Fibroblast of lung (primary cell): ENCODE data around the gene SCAF11. TPM values are rescaled to one million over a fixed set of nuclear protein-coding genes. Genes with fewer than 3 reads are reported as not detected.

ENCODE experiments used
- DNase-seq, 2 donors: peaks; one replicate each; pipeline versions ENCODE4 v3.0.0 to v3.0.0-alpha.2; 2010; ENCODE audit warnings: low read depth in 2 of 2
- H2AFZ ChIP-seq: 2 replicates; pipeline ENCODE4 v1.5.1; 2012; ENCODE audit warnings: low read length, control low read depth, inconsistent platforms
- H3K27ac ChIP-seq: 2 replicates; pipeline ENCODE4 v1.5.1; 2011; ENCODE audit warnings: low read length, control low read depth; ENCODE audit not compliant: insufficient read depth
- H3K27me3 ChIP-seq: 2 replicates; pipeline ENCODE4 v1.5.1; 2011; ENCODE audit warnings: mild to moderate bottlenecking, low read length; ENCODE audit not compliant: control insufficient read depth, insufficient read depth
- H3K36me3 ChIP-seq: 2 replicates; pipeline ENCODE4 v1.5.1; 2011; ENCODE audit warnings: low read length; ENCODE audit not compliant: control insufficient read depth, insufficient read depth
- H3K4me1 ChIP-seq: 2 replicates; pipeline ENCODE4 v1.5.1; 2011; ENCODE audit warnings: low read length; ENCODE audit not compliant: control insufficient read depth, insufficient read depth; ENCODE audit errors: extremely low read depth
- H3K4me2 ChIP-seq: 2 replicates; pipeline ENCODE4 v1.5.1; 2011; ENCODE audit warnings: low read length, control low read depth; ENCODE audit not compliant: insufficient read depth; ENCODE audit errors: extremely low read depth
- H3K4me3 ChIP-seq, 4 experiments: fragments of 200-600 bp in 1 of 4; sonication (generic) in 1 of 4; replicated peaks in 1 of 4; 2 replicates each; pipeline ENCODE4 v1.5.1; 2011 to 2016; ENCODE audit warnings: low read length in 4 of 4, low read depth in 3 of 4, mild to moderate bottlenecking in 3 of 4, control low read depth in 2 of 4, inconsistent platforms in 1 of 4, mixed read lengths in 1 of 4; ENCODE audit not compliant: insufficient read depth in 1 of 4; ENCODE audit errors: control extremely low read depth in 1 of 4
- H3K79me2 ChIP-seq: 2 replicates; pipeline ENCODE4 v1.5.1; 2012; ENCODE audit warnings: mild to moderate bottlenecking, low read length, inconsistent platforms; ENCODE audit not compliant: control insufficient read depth, insufficient read depth
- H3K9ac ChIP-seq: 2 replicates; pipeline ENCODE4 v1.5.1; 2011; ENCODE audit warnings: mild to moderate bottlenecking, low read length, control low read depth; ENCODE audit not compliant: insufficient read depth
- H3K9me3 ChIP-seq: 2 replicates; pipeline ENCODE4 v1.5.1; 2012; ENCODE audit warnings: low read depth, low read length; ENCODE audit not compliant: control insufficient read depth, insufficient read depth
- H4K20me1 ChIP-seq: 2 replicates; pipeline ENCODE4 v1.5.1; 2011; ENCODE audit warnings: low read length; ENCODE audit not compliant: control insufficient read depth, insufficient read depth; ENCODE audit errors: extremely low read depth
- CTCF ChIP-seq, 2 donors: IDR thresholded peaks in 1 of 2; conservative IDR thresholded peaks in 1 of 2; 1 replicate in 1 of 2; 2 replicates in 1 of 2; pipeline ENCODE4 v1.5.1; 2011 to 2012; ENCODE audit warnings: low read length in 2 of 2, control low read depth in 1 of 2, inconsistent platforms in 1 of 2, low read depth in 1 of 2, mild to moderate bottlenecking in 1 of 2
- EZH2 ChIP-seq: IDR thresholded peaks from 2 replicates; pipeline ENCODE4 v1.5.1; 2012; ENCODE audit warnings: low read length, control low read depth, mild to moderate bottlenecking; ENCODE audit errors: missing control alignments
- polyA plus RNA-seq, 2 donors: library from polyadenylated mRNA; depleted of rRNA in 1 of 2; stranded (reverse) in 1 of 2; unstranded in 1 of 2; fragments of >200 nt; gene quantifications; 2 replicates each; pipeline ENCODE4 v1.2.1, GENCODE V29; 2011 to 2012; ENCODE audit warnings: missing spikeins in 1 of 2
- total RNA-seq: library from RNA; depleted of rRNA; stranded (reverse); fragments of >200 nt; gene quantifications from 2 replicates; pipeline ENCODE4 v1.2.1, GENCODE V29; 2014

SCAF11 gene
- total and polyA plus RNA-seq, 2 donors (not counting 1 experiment from before 2014, with no cell fraction given) = 43.8 to 79.4 TPM

- H2AFZ ChIP-seq = no peak overlapping the region
- H3K27ac ChIP-seq = no peak overlapping the region
- DNase-seq = peak in 1 of 2 donors; percentile 13
- H3K4me3 ChIP-seq = no peak overlapping the region
- H3K4me1 ChIP-seq = no peaks in the 10 kb centered on the region
- no peaks in the 10 kb centered on the region for H3K79me2 ChIP-seq
- no peaks in the 10 kb centered on the region for H4K20me1 ChIP-seq
- H3K9ac ChIP-seq = no peak overlapping the region
- no peaks in the 10 kb centered on the region for H3K27me3 ChIP-seq
- H3K36me3 ChIP-seq = peaks cover 2% of the 10 kb centered on the region
- TF ChIP-seq CTCF (conservative IDR thresholded peaks at IDR 0.05 in 1 of 2, IDR thresholded peaks at IDR 0.05 in 1 of 2; ENCODE audit: low read depth in 1 of 2, low read length in 2 of 2) (peak; percentile 21 to 32), EZH2 (no peak)
- H3K4me2 ChIP-seq = no peak overlapping the region
- no peaks in the 10 kb centered on the region for H3K9me3 ChIP-seq
Measured at GRCh38 chr12:45893240-45893639, 97.1 kb downstream of the SCAF11 start.

- peak in 1 of 2 donors; percentile 14 for DNase-seq
- TF ChIP-seq CTCF (conservative IDR thresholded peaks at IDR 0.05 in 1 of 2, IDR thresholded peaks at IDR 0.05 in 1 of 2; ENCODE audit: low read depth in 1 of 2, low read length in 2 of 2) (no peak), EZH2 (no peak)
Measured at GRCh38 chr12:45890276-45890675, 100.1 kb downstream of the SCAF11 start.

GRCh38 chr12:45887544-45887943, 102.8 kb downstream of the SCAF11 start:
- H3K79me2 ChIP-seq = no peaks in the 10 kb centered on the region
- no peak overlapping the region for H3K4me3 ChIP-seq
- no peak overlapping the region for H2AFZ ChIP-seq
- no peak overlapping the region for H3K27ac ChIP-seq
- H3K9me3 ChIP-seq = no peaks in the 10 kb centered on the region
- no peaks in the 10 kb centered on the region for H4K20me1 ChIP-seq
- H3K4me2 ChIP-seq = no peak overlapping the region
- H3K4me1 ChIP-seq = no peaks in the 10 kb centered on the region
- no peak overlapping the region for H3K9ac ChIP-seq
- no peaks in the 10 kb centered on the region for H3K36me3 ChIP-seq
- DNase-seq = no peak
- TF ChIP-seq CTCF (conservative IDR thresholded peaks at IDR 0.05 in 1 of 2, IDR thresholded peaks at IDR 0.05 in 1 of 2; ENCODE audit: low read depth in 1 of 2, low read length in 2 of 2) (no peak), EZH2 (no peak)
- H3K27me3 ChIP-seq = no peaks in the 10 kb centered on the region

More at GRCh38 chr12:45890276-45890675, 100.1 kb downstream of the SCAF11 start:
- no peaks in the 10 kb centered on the region for H3K79me2 ChIP-seq
- H3K36me3 ChIP-seq = peaks cover 2% of the 10 kb centered on the region
- no peak overlapping the region for H3K27ac ChIP-seq
- H3K27me3 ChIP-seq = no peaks in the 10 kb centered on the region
- H3K4me2 ChIP-seq = no peak overlapping the region
- H3K9ac ChIP-seq = no peak overlapping the region
- no peaks in the 10 kb centered on the region for H4K20me1 ChIP-seq
- H3K4me3 ChIP-seq = no peak overlapping the region
- H2AFZ ChIP-seq = no peak overlapping the region
- no peaks in the 10 kb centered on the region for H3K9me3 ChIP-seq
- H3K4me1 ChIP-seq = no peaks in the 10 kb centered on the region
